MM.1S (cell line): Measurements from ENCODE around the gene COL28A1.

Source experiments
- EZH2 ChIP-seq: fragments of 300-600 bp; sonication (generic); optimal IDR thresholded peaks from 2 replicates; pipeline ENCODE3; 2017; ENCODE audit warnings: low read depth, mild to moderate bottlenecking, antibody characterized with exemption, low read length, mixed read lengths
- TF ChIP-seq, protein P1 (sequence below): fragments of 300-600 bp; sonication (generic); IDR thresholded peaks from 2 replicates; pipeline ENCODE4 v1.5.1; 2016; ENCODE audit warnings: antibody characterized with exemption, low read length, mixed read lengths

DNA sequence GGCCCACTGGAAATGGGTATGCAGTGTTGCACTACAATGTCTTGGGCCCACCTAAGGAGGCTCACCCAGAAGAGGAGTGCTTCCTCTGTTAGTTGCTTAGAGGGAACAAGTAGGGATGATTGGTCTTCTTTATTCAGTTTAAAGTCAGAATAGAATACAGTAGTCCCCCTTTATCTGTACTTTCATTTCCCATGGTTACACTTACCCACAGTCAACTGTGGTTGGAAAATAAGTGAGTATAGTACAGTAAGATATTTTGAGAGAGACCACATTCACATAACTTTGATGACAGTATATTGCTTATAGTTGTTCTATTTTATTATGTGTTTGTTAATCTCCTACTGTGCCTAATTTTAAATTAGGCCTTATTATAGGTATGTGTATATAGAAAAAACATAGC is 151.4 kb downstream of the COL28A1 start:
- TF ChIP-seq, protein P1, sequence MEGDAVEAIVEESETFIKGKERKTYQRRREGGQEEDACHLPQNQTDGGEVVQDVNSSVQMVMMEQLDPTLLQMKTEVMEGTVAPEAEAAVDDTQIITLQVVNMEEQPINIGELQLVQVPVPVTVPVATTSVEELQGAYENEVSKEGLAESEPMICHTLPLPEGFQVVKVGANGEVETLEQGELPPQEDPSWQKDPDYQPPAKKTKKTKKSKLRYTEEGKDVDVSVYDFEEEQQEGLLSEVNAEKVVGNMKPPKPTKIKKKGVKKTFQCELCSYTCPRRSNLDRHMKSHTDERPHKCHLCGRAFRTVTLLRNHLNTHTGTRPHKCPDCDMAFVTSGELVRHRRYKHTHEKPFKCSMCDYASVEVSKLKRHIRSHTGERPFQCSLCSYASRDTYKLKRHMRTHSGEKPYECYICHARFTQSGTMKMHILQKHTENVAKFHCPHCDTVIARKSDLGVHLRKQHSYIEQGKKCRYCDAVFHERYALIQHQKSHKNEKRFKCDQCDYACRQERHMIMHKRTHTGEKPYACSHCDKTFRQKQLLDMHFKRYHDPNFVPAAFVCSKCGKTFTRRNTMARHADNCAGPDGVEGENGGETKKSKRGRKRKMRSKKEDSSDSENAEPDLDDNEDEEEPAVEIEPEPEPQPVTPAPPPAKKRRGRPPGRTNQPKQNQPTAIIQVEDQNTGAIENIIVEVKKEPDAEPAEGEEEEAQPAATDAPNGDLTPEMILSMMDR, result no peak
- TF ChIP-seq EZH2, result no peak
